HepG2 (cell line): ENCODE results near the gene NBPF4. TPM values are rescaled to one million over a fixed set of nuclear protein-coding genes. Genes with fewer than 3 reads are reported as not detected.

Experiments used
- DNMT1 ChIP-seq: sonication (generic); formaldehyde crosslinking; IDR thresholded peaks from 2 replicates; pipeline ENCODE4 v1.5.1; 2020; ENCODE audit warnings: mild to moderate bottlenecking, missing genetic modification reagents
- GABPA ChIP-seq, 2 experiments: IDR thresholded peaks; 2 replicates each; pipeline ENCODE4 v1.6.1; 2011 to 2016; ENCODE audit warnings: low read depth in 2 of 2, low read length in 1 of 2, missing biosample characterization in 1 of 2, missing genetic modification characterization in 1 of 2
- PATZ1 ChIP-seq: sonication (generic); formaldehyde crosslinking; IDR thresholded peaks from 2 replicates; pipeline ENCODE4 v1.4.0; 2020; ENCODE audit warnings: missing genetic modification reagents
- PITX1 ChIP-seq: sonication (generic); formaldehyde crosslinking; IDR thresholded peaks from 2 replicates; pipeline ENCODE4 v1.5.1; 2020; ENCODE audit warnings: mild to moderate bottlenecking, missing genetic modification reagents
- POGZ ChIP-seq: sonication (generic); formaldehyde crosslinking; IDR thresholded peaks from 2 replicates; pipeline ENCODE4 v1.4.0; 2020; ENCODE audit warnings: mild to moderate bottlenecking, missing genetic modification reagents
- SIN3A ChIP-seq: IDR thresholded peaks from 2 replicates; pipeline ENCODE4 v1.6.1; 2011; ENCODE audit warnings: low read depth, mild to moderate bottlenecking, control low read depth, low read length, borderline replicate concordance
- SPEN ChIP-seq: sonication (generic); formaldehyde crosslinking; IDR thresholded peaks from 2 replicates; pipeline ENCODE4 v1.5.1; 2020; ENCODE audit warnings: low read depth, mild to moderate bottlenecking, missing genetic modification reagents
- ZNF263 ChIP-seq: sonication (generic); formaldehyde crosslinking; IDR thresholded peaks from 2 replicates; pipeline ENCODE4 v1.4.0; 2020; ENCODE audit warnings: missing genetic modification reagents
- ZNF761 ChIP-seq: sonication (generic); formaldehyde crosslinking; conservative IDR thresholded peaks from 2 replicates; pipeline ENCODE4 v1.4.0; 2020; ENCODE audit warnings: mild to moderate bottlenecking, missing genetic modification reagents
- ZNF841 ChIP-seq: sonication (generic); formaldehyde crosslinking; IDR thresholded peaks from 2 replicates; pipeline ENCODE4 v1.8.1; 2023; ENCODE audit warnings: missing genetic modification reagents, borderline replicate concordance
- polyA plus RNA-seq, 8 experiments: library from polyadenylated mRNA; depleted of rRNA in 3 of 8; stranded (reverse) in 7 of 8; unstranded in 1 of 8; fragments of >200 nt; fragmentation: Illumina TruSeq in 4 of 8; extraction: Trizol in 4 of 8; gene quantifications; 2 replicates each; pipeline versions ENCODE4 v1.2.1 to v1.2.3, GENCODE V29; 2011 to 2016; ENCODE audit warnings: low read depth in 4 of 8, missing spikeins in 1 of 8, mixed read lengths in 1 of 8; ENCODE audit not compliant: insufficient read depth in 1 of 8
- total RNA-seq, 5 experiments: library from RNA; depleted of rRNA; stranded (reverse); fragments of >200 nt; fragmentation: Illumina TruSeq; extraction: Trizol; gene quantifications; 2 replicates each; pipeline ENCODE4 v1.2.3, GENCODE V29; 2016; ENCODE audit warnings: low read depth in 1 of 5
- TF ChIP-seq, protein P1 (sequence below): IDR thresholded peaks from 2 replicates; pipeline ENCODE4 v1.6.1; 2016; ENCODE audit warnings: mild to moderate bottlenecking, missing biosample characterization, missing genetic modification reagents
- TF ChIP-seq, protein P2 (sequence below): sonication (generic); formaldehyde crosslinking; IDR thresholded peaks from 2 replicates; pipeline ENCODE4 v1.5.0; 2020; ENCODE audit warnings: mild to moderate bottlenecking, missing genetic modification reagents, borderline replicate concordance
- TF ChIP-seq, protein P3 (sequence below): IDR thresholded peaks from 2 replicates; pipeline ENCODE4 v1.6.1; 2016; ENCODE audit warnings: missing compliant biosample characterization, missing genetic modification reagents, borderline replicate concordance

Gene NBPF4
- total and polyA plus RNA-seq, 2 of the 13 experiments (the other 11 are each of a cell fraction or from before 2014, with no cell fraction given), result not detected

DNA sequence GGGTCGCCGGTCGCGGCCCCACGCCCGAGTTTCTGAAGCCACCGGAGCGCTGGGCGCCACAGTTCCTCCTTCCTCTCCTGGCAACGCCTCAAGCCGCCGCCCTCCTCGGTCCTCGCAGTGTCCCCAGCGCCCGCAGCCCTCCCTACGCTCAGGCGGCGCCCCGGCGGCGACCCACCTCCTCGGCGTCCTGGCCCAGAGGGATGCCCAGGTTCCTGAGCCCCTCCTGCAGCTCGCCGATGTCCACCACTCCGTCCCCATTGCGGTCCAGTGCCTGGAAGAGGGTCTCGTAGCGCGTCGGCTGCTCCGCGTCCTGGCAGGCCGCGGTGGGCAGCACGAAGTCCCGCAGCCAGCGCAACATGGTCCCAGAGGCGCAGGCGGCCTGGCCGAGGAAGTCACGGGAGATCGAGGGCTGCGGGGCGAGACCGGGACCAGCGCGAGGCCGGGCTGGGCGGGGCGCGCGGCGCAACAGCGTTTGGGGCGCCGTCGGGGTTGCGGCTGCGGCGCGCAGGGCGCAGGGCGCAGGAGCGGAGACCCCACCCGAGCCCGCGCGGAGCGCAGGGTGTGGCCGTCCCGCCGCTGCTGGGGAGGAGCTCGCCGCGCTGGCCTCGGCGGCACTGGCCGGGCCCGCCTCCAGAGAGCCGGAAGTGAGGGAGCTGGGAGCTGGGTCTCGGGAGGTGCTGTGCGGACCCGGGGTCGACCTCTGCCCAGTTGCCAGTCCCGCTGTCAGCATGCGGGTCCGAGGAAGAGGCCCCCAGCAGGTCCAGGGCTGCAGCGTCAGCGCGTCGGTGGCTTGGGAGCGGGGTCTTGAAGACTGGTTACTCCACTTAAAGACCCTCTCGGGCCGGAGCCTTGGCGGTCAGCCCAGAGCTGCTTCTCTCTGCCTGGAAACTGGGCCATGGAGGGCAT is 43.8 kb downstream of the NBPF4 start, which contains the start of gene SLC25A24 (continued):
- TF ChIP-seq DNMT1 (CRISPR knock-in tag), result peak; percentile 36; the same call in 1 of the 2 replicates
- peak; percentile 13; the same call in 1 of the 2 replicates for TF ChIP-seq PATZ1
- TF ChIP-seq SPEN, result no peak; the same call in 1 of the 2 replicates
- TF ChIP-seq ZNF761 (CRISPR knock-in tag), result no peak
- peak; percentile 51 for TF ChIP-seq GABPA (IDR thresholded peaks at IDR 0.05; ENCODE audit: low read depth, low read length)
- peak; percentile 68 for TF ChIP-seq GABPA (CRISPR knock-in tag; IDR thresholded peaks at IDR 0.05; ENCODE audit: low read depth)
- TF ChIP-seq, protein P1, sequence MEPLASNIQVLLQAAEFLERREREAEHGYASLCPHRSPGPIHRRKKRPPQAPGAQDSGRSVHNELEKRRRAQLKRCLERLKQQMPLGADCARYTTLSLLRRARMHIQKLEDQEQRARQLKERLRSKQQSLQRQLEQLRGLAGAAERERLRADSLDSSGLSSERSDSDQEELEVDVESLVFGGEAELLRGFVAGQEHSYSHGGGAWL (CRISPR knock-in tag), result peak; percentile 21; the same call in 1 of the 2 replicates
- TF ChIP-seq, protein P2, sequence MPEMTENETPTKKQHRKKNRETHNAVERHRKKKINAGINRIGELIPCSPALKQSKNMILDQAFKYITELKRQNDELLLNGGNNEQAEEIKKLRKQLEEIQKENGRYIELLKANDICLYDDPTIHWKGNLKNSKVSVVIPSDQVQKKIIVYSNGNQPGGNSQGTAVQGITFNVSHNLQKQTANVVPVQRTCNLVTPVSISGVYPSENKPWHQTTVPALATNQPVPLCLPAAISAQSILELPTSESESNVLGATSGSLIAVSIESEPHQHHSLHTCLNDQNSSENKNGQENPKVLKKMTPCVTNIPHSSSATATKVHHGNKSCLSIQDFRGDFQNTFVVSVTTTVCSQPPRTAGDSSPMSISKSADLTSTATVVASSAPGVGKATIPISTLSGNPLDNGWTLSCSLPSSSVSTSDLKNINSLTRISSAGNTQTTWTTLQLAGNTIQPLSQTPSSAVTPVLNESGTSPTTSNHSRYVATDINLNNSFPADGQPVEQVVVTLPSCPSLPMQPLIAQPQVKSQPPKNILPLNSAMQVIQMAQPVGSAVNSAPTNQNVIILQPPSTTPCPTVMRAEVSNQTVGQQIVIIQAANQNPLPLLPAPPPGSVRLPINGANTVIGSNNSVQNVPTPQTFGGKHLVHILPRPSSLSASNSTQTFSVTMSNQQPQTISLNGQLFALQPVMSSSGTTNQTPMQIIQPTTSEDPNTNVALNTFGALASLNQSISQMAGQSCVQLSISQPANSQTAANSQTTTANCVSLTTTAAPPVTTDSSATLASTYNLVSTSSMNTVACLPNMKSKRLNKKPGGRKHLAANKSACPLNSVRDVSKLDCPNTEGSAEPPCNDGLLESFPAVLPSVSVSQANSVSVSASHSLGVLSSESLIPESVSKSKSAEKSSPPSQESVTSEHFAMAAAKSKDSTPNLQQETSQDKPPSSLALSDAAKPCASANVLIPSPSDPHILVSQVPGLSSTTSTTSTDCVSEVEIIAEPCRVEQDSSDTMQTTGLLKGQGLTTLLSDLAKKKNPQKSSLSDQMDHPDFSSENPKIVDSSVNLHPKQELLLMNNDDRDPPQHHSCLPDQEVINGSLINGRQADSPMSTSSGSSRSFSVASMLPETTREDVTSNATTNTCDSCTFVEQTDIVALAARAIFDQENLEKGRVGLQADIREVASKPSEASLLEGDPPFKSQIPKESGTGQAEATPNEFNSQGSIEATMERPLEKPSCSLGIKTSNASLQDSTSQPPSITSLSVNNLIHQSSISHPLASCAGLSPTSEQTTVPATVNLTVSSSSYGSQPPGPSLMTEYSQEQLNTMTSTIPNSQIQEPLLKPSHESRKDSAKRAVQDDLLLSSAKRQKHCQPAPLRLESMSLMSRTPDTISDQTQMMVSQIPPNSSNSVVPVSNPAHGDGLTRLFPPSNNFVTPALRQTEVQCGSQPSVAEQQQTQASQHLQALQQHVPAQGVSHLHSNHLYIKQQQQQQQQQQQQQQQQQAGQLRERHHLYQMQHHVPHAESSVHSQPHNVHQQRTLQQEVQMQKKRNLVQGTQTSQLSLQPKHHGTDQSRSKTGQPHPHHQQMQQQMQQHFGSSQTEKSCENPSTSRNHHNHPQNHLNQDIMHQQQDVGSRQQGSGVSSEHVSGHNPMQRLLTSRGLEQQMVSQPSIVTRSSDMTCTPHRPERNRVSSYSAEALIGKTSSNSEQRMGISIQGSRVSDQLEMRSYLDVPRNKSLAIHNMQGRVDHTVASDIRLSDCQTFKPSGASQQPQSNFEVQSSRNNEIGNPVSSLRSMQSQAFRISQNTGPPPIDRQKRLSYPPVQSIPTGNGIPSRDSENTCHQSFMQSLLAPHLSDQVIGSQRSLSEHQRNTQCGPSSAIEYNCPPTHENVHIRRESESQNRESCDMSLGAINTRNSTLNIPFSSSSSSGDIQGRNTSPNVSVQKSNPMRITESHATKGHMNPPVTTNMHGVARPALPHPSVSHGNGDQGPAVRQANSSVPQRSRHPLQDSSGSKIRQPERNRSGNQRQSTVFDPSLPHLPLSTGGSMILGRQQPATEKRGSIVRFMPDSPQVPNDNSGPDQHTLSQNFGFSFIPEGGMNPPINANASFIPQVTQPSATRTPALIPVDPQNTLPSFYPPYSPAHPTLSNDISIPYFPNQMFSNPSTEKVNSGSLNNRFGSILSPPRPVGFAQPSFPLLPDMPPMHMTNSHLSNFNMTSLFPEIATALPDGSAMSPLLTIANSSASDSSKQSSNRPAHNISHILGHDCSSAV (CRISPR knock-in tag), result no peak
- TF ChIP-seq ZNF841, result 0 out of 2 replicates have a peak, but pooled peaks have one; percentile 38
- TF ChIP-seq, protein P3, sequence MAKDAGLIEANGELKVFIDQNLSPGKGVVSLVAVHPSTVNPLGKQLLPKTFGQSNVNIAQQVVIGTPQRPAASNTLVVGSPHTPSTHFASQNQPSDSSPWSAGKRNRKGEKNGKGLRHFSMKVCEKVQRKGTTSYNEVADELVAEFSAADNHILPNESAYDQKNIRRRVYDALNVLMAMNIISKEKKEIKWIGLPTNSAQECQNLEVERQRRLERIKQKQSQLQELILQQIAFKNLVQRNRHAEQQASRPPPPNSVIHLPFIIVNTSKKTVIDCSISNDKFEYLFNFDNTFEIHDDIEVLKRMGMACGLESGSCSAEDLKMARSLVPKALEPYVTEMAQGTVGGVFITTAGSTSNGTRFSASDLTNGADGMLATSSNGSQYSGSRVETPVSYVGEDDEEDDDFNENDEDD, result 0 out of 2 replicates have a peak, but pooled peaks have one; percentile 30
- TF ChIP-seq ZNF263 (CRISPR knock-in tag), result peak; percentile 32; the same call in 1 of the 2 replicates
- peak; percentile 33 for TF ChIP-seq POGZ (CRISPR knock-in tag)
- TF ChIP-seq PITX1, result 0 out of 2 replicates have a peak, but pooled peaks have one; percentile 43
- peak; percentile 22; the same call in 1 of the 2 replicates for TF ChIP-seq SIN3A
